Effector CD4-positive, alpha-beta T cell (primary cell): ENCODE measurements around the gene POMGNT2.

Source experiments
- DNase-seq: peaks from one replicate; pipeline ENCODE4 v3.0.0-alpha.2; 2020

The POMGNT2 gene

GRCh38 chr3:43102773-43103480 lies 3.0 kb downstream of the POMGNT2 start:
- no peak for DNase-seq

- DNase-seq, result no peak
These were observed 7.1 kb downstream of the POMGNT2 start for GRCh38 chr3:43098761-43099160.

DNA sequence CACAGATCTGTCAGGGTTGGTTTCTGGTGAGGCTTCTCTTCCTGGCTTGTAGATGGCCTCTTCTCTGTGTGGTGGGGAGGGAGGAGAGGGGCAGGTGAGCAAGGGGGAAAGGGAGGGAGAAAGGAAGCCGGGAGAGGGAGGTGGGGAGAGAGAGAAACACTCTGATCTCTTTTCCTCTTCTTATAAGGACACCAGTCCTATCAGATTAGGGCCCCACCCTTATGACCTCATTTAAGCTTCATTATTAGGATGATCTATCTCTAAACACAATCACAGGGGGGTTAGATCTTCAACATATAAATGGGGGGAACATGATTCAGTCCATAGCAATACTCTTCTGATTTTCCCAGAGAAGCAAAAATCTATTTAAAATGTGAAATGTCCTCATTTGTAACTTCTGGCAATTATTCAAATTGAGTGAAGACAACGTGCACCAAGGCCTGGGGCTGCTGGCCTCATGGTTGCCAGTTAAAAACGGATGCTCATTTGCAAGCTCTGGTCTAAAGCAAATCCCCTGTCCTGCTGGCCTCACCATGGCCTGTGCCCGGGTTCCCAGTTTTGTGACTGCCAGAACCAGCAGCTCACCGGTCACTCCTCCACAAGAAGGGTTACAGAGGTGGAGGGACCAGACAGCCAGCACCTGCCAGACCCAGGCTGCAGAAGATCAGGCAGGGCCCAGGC lies 8.3 kb downstream of the POMGNT2 start:
- no peak for DNase-seq

DNA sequence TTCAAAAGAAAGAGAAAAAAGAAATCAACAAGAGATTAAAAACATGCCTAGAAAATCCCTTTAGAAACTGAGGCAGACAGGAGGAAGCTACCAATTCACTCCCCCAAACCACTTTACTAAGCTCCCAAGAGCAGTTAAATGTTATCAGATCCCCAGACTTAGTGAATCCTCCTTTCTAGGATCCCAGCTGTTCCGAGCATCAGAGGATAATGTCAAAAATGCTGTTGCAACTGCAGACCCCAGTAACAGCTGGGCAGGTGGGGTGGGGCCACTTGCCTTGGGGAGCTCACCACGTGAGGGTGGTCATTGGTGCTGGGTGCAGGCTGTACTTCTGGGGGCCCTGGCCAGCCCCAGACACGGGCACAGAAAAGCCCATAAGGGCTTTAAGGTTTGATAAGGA lies 9.1 kb downstream of the POMGNT2 start:
- DNase-seq, result no peak

DNA sequence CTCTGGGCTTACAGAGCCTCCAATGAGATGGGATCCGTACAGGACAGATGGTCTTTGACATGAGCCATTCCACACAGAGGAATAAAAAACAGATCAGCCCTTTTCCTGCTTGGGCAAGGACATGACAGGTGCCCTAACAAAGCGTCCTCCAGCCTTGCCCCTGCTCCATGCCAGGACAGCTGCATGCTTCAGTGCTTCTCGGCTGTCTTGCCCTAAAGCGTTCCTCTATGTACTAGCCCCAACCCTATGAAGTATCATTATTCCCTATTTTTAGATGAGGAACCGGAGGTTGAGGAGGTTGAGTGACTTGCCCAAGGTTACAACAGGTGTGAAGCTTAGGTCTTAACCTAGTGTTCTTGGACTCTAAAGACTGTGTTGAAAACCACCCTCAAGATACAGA lies 10.5 kb downstream of the POMGNT2 start:
- no peak for DNase-seq

- no peak for DNase-seq
These were observed 11.0 kb downstream of the POMGNT2 start for GRCh38 chr3:43094851-43095250.

DNA sequence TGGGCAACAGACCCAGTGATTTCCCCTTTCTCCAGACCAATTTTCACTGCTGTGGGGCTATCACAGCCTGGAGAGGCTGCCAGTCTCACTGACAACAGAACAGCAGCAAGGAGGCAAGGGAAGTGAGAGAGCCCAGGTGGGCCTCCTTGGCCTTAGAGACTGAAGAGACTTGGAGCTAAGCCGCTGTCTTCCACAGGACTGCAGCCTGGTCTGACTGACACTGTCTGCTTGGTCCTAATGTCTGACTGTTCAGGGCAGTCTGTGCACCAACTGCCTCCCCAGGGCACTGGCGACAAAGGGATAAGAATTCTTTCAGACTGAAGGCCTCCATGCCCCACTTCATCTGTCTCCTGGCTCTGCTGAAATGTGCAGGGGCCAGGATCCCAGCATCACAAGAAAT lies 11.5 kb downstream of the POMGNT2 start:
- no peak for DNase-seq

- no peak for DNase-seq
These were observed 11.9 kb downstream of the POMGNT2 start for GRCh38 chr3:43093974-43094373.

DNA sequence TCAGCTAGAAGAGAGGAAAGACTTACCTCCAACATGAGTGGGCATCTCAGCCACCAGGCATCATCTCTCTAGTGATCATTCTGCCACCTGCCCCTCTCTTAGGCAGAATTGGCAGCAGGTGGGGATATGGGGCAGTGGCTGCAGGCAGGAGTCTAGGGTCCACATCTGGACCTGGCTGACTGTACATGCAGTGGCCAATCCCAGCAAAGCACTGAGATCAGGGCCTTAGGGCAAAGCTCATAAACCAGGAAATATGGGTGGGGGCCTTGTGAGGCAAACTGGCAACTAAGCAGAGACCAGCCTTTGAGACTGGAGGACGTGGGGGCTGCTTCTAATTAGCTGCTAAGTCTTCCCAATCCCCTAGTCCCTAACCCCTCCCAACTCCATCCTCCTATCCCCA lies 12.9 kb downstream of the POMGNT2 start:
- DNase-seq, result no peak

- no peak for DNase-seq
These were observed 14.4 kb downstream of the POMGNT2 start for GRCh38 chr3:43091481-43091880.

DNA sequence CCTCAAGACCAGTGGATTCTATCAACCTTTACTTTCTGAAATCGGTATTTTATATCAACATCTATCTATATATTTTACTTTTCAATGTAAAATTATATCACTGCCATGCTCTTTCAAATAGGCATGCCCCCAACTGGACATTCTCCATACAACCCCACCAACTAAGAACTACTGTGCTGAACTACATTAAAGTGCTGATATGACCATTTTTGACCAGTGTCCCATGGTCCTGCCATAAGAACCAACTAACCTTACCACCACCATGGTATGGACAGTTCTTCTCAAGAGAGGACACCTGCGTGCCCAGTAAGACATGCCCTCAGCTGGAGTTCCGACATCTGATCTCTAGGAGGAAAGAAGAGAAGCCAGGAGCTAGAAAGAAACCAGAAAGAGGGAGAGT lies 15.6 kb downstream of the POMGNT2 start:
- DNase-seq, result no peak

DNA sequence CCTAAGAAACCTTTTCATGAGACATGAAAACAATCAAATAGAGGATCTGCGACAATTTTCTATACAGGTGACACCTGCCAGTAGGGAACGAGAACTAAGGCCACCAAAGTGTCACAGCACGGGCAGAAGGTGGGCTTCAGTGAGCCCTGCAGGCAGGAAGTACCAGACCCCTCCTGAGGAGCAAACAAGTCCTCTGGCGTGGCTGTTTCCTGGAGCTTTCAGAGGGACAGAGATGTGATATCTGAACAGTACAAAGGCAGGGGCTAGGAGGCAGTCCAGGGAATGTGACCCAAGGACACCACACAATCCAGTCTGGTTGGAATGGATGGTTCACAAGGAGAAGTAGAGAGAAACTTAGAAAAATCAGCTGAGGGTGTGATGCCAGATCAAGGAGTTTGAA lies 16.8 kb downstream of the POMGNT2 start:
- DNase-seq, result no peak

GRCh38 chr3:43087249-43087776 lies 18.6 kb downstream of the POMGNT2 start:
- DNase-seq, result no peak

DNA sequence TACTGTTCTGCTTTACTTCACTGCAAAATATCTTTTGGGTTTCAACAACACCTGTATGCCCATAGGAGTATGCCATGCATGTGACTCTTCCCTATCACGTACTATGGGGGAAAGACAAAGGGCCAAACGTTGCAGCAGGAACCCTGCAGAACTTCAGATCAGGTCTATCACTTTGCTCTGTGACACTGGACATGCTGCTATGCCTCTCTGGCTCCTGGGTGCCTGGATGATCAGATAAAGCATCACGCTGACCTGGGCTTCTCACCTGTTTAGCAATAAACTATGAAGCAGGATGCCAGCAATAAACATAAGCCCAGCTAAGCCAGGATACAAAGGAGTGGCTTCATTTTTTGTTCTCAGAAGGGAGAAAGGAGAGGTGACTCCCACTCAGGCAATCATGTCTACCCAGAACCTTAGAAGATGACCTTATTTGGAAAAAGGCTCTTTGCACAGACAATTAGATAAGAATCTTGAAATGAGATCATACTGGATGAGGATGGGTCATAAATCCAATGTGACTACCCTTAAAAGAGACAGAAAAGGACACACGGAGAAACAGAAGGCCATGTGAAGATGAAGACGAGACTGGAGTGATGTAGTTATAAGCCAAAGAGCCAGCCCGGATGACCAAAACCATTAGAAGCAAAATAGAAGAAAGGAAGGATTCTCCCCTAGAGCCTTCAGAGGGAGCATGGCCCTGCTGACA lies 19.3 kb downstream of the POMGNT2 start:
- no peak for DNase-seq

DNA sequence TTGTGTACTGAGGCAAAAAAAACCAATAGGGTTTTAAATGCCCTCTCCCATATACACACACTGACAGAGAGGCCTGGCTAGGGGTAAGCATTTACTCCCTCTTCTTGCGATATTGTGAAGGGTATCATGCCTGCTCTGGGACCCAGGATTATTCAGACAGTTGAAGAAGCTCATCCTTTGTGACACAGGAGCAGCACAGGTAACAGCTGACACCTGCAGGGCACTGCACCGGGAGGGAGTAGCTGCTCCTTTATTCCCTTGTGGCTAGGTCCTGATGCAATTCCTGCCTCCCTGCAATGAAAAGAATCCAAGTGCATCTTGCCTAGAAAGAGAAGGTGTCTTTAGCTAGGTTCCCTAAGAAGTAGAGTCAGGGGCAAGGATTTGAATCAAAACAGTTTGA lies 23.4 kb downstream of the POMGNT2 start:
- DNase-seq, result no peak

GRCh38 chr3:43081796-43082195 lies 24.1 kb downstream of the POMGNT2 start:
- no peak for DNase-seq

GRCh38 chr3:43080726-43081568 lies 24.9 kb downstream of the POMGNT2 start:
- no peak for DNase-seq

DNA sequence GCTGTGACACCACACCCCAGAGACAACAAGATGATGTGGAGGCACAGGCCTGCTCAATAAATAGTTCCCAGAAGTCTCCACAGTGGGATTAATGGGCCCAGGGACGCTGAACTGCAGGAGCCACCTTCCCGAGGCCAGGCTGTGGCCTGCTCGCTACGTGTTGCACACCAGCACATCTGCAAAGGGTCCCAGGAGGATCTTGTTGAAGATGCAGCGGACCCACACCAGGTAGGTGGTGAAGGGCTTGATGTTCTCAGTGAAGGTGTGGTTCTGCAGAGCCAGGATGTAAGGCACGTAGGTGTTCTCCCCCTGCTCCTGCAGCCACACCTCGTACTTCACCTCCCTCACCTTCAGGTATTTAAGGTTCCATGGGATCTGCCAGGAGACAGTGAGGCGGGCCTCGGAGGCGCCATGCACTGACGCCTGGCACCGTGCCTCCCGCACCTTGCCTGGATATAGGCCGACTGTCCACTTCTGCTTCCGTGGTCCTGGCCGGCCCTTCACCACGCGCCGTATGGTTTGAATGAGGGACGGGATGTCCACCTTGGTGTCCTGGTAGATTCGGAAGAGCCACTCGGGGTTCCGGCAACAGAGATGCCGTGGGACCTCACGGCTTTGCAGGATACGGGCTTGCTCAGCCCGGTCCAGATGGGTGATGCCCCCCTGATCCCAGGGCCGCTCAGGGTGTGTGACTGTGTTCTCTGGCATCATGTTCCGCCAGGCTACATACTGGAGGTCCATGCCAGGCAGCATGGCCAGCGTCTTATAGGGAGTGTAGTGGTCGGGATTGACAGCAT lies 26.1 kb downstream of the POMGNT2 start:
- DNase-seq, result no peak

- no peak for DNase-seq
These were observed 28.2 kb downstream of the POMGNT2 start for GRCh38 chr3:43077707-43078106.

DNA sequence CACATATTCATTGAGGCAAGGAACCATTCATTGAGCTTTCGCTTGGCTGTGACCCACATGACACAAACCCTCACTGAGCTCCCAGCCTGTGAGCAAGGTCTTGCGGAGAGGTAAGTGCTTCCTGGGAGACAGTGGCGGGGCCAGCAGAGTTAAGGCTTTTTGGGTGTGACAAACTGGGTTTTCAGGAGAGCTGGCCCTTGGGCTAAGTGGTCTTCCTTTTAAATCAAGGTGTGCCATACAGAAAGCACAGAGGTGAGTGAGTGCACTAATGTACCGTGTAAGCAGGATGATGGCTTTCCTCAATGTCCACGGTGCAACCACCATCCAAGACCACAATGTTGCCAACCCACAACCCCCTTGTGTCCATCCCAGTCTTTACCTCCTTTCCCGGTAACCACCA lies 28.6 kb downstream of the POMGNT2 start:
- DNase-seq, result no peak

- DNase-seq, result no peak
These were observed 29.0 kb downstream of the POMGNT2 start for GRCh38 chr3:43076857-43077256.
